COLO668 (cell line): ENCODE results near the gene PREB.
"Not testable (repeated sequence)": the region's sequence is repeated elsewhere in the genome, so short reads cannot be mapped to it uniquely, and the experiment has no call there.

ENCODE experiments used
- DNase-seq: peaks from one replicate; lab custom pipeline; 2025; ENCODE audit not compliant: unreplicated experiment; lab: John Stamatoyannopoulos, UW

Gene PREB

DNA sequence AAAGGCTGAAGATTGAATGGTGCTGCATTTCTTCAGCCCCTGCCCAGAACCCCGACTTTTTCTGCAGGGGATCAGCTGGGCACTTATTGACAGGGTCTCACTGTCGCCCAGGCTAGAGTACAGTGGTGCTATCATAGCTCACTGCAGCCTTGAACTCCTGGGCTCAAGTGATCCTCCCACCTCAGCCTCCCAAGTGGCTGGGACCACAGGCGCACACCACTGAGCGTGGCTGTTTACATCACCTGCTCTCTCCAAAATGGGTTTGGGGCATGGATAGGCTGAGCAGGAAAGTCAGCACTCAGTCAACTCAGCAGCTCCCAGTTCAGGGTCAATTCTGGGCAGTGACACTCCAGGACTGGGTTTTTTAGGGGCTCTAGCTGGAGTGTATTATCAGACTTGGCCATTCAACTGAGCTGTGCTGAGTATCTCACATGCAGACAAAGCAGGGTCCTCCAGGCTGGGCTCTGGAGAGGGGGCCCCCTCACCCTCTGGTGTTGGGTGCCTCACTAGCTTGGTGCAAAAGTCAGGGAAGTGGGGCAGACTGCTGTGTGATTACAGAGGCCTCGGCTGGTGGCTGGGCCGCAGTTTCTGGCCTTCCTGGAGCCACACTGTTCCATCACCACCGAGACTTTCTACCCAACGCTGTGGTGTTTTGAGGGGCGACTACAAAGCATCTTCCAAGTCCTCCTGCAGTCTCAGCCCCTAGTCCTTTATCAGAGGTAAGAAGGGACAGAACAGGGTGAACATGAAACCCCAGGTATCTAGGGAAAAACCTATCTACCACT, 6.4 kb downstream of the PREB start:
- DNase-seq, result no peak

DNA sequence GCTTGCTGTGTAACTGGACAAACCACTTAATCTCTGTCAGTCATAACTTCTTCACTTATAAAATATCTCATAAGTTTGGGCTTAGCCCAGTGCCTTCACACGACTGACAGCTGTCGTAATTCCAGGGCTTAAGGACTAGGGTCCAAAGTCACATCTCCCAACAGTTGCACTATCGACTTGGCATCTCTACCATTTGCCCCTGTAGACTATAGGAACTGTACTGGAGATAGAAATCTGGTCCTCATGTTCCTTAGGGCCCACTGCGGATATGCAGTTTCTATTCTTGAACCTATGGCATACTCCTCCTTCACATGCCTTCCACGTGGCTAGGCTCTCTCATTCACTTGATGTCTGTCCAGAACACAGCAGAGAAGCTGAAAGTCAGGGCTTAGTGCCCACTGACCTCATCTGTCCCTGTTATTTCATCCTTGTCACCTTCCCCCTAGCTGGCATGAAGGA, 8.2 kb downstream of the PREB start:
- no peak for DNase-seq

DNA sequence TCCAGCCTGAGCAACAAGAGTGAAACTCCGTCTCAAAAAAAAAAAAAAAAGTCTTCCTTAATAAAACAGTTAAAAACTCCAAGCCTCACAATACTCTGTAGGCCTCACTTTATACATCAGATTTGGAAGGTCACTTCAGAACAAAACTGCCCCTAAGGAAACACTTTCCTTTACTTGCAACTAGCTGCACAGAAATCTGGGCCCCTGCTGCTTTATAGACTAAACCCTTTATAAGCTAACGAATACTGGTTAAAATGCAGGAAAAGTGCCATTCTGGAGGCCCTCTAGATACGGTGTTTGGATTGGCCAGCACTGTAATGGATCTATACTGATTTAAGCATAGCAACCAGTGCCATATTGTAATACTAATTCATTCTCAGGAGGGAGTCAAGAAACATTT, 9.3 kb downstream of the PREB start:
- DNase-seq, result no peak

DNA sequence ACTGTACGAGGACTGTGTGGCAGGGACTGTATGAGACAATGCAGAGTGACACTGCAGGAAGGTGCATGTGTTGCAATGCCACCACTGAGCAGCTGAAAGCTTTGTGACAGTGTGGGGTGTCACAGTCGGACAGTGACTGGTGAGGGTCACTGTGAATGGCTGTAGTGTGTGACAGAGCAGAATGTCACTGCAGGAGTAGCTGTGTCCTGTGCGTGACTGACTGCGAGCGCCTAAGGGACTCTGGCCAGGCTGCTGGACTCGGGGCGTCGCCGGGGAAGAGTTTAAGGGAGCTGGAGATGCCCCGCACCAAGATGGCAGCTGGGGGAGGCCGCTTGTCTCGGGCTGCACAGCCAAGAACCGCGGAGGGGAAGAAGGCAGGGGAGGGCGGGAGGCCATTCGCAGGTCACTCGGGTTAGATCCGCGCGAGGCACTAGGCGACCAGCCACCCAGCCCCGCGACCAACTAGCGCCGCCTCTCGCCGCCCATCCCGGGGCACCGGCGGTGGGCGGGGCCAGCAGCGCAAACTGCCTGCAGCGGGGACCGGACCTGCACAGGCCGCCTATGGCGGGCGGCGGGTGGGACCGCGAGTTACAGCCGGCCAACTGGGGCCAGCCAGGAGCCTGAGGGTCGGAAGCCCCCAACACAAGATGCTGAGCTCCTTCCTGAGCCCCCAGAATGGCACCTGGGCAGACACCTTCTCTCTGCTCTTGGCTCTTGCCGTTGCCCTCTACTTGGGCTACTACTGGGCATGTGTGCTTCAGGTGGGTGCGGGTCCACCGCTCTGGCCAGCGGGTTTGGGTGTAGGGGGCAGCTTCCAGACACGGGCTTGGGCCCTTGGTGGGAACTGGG, 10.9 kb downstream of the PREB start, which contains the start of gene ABHD1:
Gene ABHD1 (plus strand): TSS at position 514 of the 849 bp plus-strand sequence. CDS start 134 bp downstream, at position 648.
- DNase-seq, result peak; percentile 53

DNA sequence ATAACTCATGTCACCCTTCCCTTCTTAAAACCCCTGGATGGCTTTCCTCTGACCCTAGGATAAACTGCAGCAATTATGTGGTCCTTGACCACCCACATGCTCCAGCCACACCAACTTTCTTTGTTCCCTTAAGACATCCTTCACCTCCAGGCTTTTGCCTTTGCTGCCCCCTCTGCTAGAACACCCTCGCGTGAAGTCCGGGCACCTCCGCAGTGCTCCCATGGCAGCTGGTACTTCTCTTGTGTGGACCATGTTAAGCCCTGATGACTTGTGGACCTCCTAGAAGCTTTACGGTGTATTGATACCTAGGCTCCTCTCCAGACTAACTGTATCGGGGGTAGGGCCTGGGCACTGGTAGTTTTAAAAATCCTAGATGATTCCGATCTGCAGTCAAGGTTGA, 11.6 kb downstream of the PREB start:
- no peak for DNase-seq

DNA sequence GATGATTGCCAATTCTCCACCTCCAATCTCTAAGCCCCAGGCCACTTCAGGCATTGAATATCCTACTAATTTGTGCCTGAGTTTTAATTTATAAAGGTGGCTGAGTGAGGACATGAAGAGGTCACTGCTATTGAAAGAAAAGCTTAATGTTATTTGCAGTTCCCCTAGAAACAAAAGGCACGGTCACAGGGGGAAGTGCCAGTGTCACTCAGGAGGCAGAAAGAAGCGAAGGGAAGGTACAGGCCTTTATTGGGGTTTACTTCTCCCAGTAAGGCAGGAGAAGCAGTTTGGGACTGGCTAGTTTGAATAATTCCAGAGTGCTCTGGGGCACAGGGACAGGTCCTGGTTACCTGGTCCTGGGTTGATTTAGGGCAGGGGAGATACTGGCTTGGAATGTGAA, 12.5 kb downstream of the PREB start:
- DNase-seq, result no peak

DNA sequence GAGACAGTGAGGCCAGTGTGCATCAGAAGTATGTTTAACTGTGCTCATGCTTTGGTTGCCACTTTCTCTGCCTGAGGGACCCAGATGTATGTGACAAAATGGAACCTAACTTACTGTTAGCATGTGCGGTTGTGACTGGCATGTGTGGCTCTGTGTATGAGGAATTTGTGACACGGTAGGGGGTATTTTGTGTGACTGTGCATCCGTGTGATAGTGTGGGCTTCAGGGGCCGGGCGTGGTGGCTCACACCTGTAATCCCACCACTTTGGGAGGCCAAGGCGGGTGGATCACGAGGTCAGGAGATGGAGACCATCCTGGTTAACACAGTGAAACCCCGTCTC, 15.1 kb downstream of the PREB start:
- DNase-seq, result not testable (repeated sequence)

DNA sequence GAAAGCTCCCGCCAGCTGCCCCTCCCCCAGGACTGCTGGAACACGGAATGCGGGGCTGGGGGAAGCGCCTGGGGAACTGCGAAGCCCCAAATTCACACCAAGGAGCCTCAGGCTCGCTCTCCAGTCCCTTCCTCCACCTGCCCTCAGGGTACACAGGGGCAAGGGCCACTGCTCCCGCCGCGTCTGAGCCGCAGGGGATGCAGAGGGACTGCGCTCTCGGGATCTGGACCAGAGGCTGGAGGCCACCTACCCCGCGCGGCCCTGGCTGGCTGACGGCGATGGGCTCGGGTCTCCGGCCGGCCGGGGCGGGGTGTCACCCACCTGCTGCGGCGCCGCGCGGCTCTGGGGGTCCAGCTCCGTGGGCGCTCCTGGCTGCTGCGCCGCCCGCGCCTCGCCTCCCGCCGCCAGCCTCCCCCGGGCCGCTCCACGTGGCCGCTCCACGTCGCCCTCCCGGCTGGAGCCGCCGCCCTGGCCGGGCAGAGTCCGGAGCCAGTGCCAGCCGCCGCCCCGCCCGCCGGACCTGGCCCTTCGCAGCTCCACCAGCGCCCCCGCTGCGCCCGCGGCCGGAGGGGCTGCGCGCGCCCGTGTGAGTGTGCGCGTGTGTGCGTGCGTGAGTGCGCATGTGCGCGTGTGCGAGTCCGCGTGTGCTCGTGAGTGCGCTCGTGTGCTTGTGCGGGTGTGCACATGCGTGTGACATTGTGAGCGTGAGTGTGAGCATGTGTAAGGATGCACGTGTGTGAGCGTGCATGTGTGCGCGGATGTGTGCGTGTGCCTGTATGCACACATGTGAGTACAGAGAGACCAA, 15.7 kb downstream of the PREB start, which contains the start of gene CGREF1:
Gene CGREF1 (minus strand): TSS at position 604 of the 805 bp plus-strand sequence. CDS start 14,762 bp downstream, outside the sequence.
- peak; percentile 40 for DNase-seq

DNA sequence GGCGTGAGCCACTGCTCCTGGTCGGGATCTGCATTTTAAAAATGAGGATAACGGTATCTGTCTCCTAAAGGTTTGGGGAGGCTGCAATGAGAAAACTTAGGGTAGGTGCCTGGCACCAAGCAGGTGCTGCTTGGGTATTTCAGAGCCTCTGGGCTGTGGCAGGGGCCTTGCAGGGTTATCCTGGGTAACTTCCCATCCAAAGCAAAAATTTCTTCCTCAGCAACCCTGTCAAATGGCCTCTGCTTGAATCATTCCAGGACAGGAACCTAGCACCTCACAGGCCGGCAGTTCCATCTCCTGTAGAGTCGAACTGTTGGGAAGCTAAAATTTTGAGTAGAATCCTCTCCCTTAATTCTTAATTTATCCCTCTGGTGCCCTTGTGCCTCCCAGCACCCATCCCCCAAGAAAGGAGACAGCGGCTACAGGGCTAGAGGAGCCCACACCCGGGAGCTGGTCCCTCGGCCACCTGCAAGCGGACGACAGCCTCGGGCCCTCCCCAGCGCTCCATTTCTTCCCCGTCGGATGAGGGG, 16.4 kb downstream of the PREB start:
- DNase-seq, result no peak

DNA sequence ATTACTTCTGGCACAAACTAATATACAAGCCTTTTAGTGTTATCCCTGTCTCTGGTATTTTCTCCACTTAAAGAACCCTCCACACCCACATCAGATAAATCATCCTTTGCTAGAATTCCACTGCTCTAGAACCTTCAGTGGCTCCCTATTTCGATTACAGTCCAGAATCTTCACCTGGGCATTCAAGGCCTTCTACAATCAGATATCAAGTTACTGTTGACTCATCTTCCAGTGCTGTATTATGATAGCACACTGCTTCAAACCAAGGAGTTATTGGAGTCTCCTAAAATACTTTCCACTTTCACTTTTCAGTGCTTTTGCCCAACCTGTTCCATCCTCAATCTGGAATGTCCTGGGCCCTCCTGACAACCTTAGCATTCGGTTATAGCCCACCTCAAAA, 18.9 kb downstream of the PREB start:
- DNase-seq, result no peak

DNA sequence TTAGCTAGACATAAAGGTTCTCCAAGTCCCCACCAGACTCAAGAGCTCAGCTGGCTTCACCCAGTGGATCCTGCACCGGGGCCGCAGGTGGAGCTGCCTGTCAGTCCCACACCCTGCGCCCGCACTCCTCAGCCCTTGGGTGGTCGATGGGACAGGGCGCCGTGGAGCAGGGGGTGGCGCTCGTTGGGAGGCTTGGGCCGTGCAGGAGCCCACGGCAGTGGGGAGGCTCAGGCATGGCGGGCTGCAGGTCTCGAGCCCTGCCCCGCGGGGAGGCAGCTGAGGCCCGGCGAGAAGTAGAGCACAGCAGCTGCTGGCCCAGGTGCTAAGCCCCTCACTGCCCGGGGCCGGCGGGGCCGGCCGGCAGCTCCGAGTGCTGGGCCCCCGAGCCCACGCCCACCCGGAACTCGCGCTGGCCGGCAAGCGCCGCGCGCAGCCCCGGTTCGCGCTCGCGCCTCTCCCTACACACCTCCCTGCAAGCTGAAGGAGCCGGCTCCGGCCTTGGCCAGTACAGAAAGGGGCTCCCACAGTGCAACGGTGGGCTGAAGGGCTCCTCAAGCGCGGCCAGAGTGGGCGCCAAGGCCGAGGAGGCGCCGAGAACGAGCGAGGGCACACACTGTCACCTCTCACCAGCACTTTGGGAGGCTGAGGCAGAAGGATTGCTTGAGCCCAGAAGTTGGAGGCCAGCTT, 22.9 kb downstream of the PREB start:
- not testable (repeated sequence) for DNase-seq

DNA sequence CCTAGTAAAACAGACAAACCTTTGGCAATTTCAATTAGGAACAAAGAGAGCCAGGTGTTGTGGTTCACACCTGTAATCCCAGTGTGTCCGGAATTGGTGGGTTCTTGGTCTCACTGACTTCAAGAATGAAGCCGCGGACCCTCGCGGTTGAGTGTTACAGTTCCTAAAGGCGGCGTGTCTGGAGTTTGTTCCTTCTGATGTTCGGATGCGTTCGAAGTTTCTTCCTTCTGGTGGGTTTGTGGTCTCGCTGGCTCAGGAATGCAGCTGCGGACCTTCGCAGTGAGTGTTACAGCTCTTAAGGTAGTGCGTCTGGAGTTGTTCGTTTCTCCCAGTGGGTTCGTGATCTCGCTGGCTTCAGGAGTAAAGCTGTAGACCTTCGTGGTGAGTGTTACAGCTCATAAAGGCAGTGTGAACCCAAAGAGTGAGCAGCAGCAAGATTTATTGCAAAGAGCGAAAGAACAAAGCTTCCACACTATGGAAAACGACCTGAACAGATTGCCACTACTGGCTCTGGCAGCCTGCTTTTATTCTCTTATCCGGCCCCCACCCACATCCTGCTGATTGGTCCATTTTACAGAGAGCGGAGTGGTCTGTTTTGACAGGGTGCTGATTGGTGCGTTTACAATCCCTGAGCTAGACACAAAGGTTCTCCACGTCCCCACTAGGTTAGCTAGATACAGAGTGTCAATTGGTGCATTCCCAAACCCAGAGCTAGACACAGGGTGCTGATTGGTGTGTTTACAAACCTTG, 23.7 kb downstream of the PREB start:
- not testable (repeated sequence) for DNase-seq

DNA sequence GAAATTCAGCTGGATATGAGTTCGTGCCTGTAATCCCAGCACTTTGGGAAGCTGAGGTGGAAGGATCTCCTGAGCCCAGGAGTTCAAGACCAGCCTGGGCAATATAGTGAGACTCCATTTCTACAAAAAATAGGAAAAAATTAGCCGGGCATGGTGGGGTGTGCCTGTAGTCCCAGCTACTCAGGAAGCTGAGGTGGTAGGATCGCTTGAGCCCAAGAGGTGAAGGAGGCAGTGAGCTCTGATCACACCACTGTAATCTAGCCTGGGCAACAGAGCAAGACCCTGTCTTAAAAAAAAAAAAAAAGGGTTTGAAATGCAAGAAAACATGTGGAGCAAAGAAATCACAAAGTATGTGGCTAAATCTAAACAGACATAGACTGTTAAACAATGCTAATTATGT, 25.4 kb downstream of the PREB start:
- no peak for DNase-seq

DNA sequence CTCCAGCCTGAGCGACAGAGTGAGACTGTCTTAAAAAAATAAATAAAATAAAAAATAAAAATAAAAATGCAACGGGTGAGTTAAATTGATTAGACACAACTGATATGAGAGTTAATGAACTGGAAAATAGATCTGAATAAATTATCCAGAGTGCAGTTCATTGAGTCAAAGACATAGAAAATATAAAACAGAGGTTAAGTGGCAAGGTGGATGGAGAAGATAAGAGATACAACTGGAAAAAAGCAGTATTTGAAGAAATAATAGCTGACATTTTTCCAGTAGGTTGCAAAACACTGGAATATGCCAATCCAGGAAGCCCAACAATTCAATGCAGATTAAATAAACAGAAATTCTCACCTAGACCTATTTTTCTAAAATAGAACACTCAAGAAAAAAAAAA, 26.2 kb downstream of the PREB start:
- no peak for DNase-seq

DNA sequence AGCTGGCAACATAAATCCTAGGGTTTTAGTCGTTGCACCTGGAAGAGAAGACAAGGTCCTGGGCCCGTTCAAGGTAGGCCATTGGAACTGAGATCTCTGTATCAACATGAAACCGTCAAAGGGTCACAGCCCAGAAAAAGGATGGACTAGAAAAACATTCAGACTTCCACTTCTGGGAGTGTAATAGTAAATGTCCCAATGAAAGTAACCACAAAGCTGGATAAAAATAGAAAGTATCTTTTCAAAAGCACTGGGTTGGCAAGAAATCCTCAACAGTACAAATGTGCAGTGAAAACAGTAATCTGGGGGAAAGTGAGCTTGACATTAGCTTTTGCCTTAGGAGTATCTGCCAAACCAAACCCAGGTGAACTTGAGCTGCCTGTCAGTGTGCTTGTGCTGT, 28.5 kb downstream of the PREB start:
- no peak for DNase-seq

DNA sequence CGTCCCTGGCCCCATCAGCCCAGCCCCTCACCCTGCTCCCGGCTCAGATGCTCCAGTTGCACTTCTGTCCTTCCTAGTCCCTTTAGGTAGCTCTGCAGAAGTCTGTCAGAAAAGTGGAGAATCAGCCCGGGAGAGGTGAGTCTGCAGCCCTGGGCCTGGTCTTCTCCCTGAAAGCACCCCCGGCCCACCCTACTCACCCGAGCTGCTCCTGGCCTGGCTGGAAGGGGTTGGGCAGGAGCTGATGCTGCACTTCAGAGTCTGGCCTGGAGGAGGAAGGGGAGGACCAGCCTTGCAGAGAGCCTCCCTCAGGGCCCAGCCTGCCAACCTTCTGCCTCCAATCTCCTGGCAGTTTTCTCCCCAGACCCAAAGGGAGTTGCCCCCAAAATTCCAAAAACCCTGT, 32.1 kb downstream of the PREB start:
- DNase-seq, result no peak

DNA sequence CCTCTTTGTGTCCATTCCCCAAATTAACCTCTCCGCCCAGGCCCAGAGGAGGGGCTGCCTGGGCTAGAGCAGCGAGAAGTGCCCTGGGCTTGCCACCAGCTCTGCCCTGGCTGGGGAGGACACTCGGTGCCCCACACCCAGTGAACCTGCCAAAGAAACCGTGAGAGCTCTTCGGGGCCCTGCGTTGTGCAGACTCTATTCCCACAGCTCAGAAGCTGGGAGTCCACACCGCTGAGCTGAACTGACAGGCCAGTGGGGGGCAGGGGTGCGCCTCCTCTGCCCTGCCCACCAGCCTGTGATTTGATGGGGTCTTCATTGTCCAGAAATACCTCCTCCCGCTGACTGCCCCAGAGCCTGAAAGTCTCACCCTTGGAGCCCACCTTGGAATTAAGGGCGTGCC, 34.4 kb downstream of the PREB start:
- no peak for DNase-seq

DNA sequence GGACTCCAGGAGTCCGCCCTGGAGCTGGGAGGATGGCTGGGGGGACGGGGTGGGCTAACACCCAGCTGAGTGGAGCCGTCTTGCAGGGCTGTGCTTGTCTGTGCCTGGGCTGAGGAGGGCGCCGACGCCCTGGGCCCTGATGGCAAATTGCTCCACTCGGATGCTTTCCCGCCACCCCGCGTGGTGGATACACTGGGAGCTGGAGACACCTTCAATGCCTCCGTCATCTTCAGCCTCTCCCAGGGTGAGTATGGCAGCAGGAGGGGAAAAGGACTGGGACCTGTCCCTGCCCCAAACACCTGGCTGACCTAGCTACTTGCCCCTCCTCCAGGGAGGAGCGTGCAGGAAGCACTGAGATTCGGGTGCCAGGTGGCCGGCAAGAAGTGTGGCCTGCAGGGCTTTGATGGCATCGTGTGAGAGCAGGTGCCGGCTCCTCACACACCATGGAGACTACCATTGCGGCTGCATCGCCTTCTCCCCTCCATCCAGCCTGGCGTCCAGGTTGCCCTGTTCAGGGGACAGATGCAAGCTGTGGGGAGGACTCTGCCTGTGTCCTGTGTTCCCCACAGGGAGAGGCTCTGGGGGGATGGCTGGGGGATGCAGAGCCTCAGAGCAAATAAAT, 35.0 kb downstream of the PREB start:
- no peak for DNase-seq

DNA sequence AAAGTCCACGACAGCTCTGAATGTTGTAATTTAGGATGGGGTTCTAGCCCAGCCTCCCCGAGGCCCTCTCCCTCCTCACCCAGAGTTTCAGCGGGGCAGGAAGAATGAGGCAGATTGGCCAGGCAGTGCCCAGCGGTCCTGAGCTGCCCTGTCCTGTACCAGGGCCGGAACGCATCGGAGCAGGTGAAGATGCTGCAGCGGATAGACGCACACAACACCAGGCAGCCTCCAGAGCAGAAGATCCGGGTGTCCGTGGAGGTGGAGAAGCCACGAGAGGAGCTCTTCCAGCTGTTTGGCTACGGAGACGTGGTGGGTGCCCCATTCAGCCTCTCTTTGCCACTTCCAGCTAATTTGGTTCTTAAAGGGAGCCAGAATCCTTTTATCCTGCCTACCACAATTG, 37.1 kb downstream of the PREB start:
- no peak for DNase-seq
